Suprapubic skin (tissue), 4 donors: ENCODE data around the gene LRRIQ1. TPM values are rescaled to one million over a fixed set of nuclear protein-coding genes. Genes with fewer than 3 reads are reported as not detected.
"Not testable (repeated sequence)": the region's sequence is repeated elsewhere in the genome, so short reads cannot be mapped to it uniquely, and the experiment has no call there.

Experiments used
- DNase-seq, 2 donors: peaks; one replicate each; pipeline ENCODE4 v3.0.0-alpha.2; 2019; ENCODE audit warnings: low spot score in 2 of 2
- H3K27ac ChIP-seq: fragments of 200-600 bp; sonication (generic); one replicate; pipeline ENCODE4 v1.5.1; 2019
- H3K27me3 ChIP-seq: fragments of 200-600 bp; sonication (generic); one replicate; pipeline ENCODE4 v1.5.1; 2019
- H3K36me3 ChIP-seq: fragments of 200-600 bp; sonication (generic); one replicate; pipeline ENCODE4 v1.5.1; 2019
- H3K4me1 ChIP-seq: fragments of 200-600 bp; sonication (generic); one replicate; pipeline ENCODE4 v1.5.1; 2019
- H3K4me3 ChIP-seq: fragments of 200-600 bp; sonication (generic); one replicate; pipeline ENCODE4 v1.5.1; 2019; ENCODE audit warnings: mild to moderate bottlenecking
- H3K9me3 ChIP-seq: fragments of 200-600 bp; sonication (generic); one replicate; pipeline ENCODE4 v1.5.1; 2019
- EP300 ChIP-seq: sonication (generic); formaldehyde crosslinking; IDR thresholded peaks from one replicate; pipeline ENCODE4 v1.6.1; 2017; ENCODE audit warnings: antibody characterized with exemption
- POLR2A ChIP-seq, 2 donors: fragments of 450-650 bp; IDR thresholded peaks; one replicate each; pipeline ENCODE4 v1.6.1; 2017; ENCODE audit warnings: antibody characterized with exemption in 2 of 2, mild to moderate bottlenecking in 2 of 2, moderate library complexity in 2 of 2
- POLR2AphosphoS5 ChIP-seq, 3 donors: sonication (generic); formaldehyde crosslinking; IDR thresholded peaks; one replicate each; pipeline ENCODE4 v1.6.1; 2017; ENCODE audit warnings: antibody characterized with exemption in 3 of 3
- WGBS: methylation state at CpG from one replicate; pipeline ENCODE4 v1.1.5; 2018; 5-methylcytosine and 5-hydroxymethylcytosine counted together
- total RNA-seq, 4 donors: library from RNA; depleted of rRNA; stranded (reverse); fragments of >200 nt; gene quantifications; one replicate each; pipeline ENCODE4 v1.1.0, GENCODE V29; 2016
- TF ChIP-seq, protein P1 (sequence below), 2 donors: fragments of 200-600 bp in 1 of 2; fragments of 450-650 bp in 1 of 2; sonication (generic) in 1 of 2; IDR thresholded peaks; one replicate each; pipeline ENCODE4 v1.5.1; 2016 to 2019; ENCODE audit warnings: antibody characterized with exemption in 2 of 2, mild to moderate bottlenecking in 1 of 2, moderate library complexity in 1 of 2

Gene LRRIQ1
- total RNA-seq, 4 donors from 2014 or later, result 0.16 TPM; not detected in 3

DNA sequence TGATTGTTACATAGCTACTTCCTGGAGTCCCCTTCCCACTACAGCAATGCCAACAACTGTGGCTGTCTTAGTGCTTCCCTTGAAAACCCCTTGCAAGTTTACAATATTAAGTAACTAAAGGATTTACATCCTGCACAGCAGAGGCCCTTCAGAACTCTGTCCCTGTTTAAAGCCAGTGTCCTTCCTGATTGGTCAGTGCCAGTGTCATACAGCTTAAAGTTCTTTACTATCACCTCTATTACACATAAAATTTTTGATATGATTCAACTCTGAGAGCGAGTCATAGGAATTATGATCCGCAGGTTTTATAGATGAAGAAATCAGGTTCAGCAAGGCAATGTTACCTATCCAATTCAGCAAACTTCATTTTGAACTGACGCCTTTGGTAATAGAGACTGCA lies 152.5 kb downstream of the LRRIQ1 start:
- Histone ChIP-seq H3K9me3 (no peaks in the 10 kb centered on the region), H3K36me3 (no peaks in the 10 kb centered on the region), H3K4me3 (no peak overlapping the region), H3K27me3 (no peaks in the 10 kb centered on the region), H3K4me1 (no peaks in the 10 kb centered on the region), H3K27ac (no peak overlapping the region)
- no peak for DNase-seq
- TF ChIP-seq POLR2A (IDR thresholded peaks at IDR 0.05) (no peak), POLR2AphosphoS5 (IDR thresholded peaks at IDR 0.05) (no peak), EP300 (no peak)
- TF ChIP-seq, protein P1, sequence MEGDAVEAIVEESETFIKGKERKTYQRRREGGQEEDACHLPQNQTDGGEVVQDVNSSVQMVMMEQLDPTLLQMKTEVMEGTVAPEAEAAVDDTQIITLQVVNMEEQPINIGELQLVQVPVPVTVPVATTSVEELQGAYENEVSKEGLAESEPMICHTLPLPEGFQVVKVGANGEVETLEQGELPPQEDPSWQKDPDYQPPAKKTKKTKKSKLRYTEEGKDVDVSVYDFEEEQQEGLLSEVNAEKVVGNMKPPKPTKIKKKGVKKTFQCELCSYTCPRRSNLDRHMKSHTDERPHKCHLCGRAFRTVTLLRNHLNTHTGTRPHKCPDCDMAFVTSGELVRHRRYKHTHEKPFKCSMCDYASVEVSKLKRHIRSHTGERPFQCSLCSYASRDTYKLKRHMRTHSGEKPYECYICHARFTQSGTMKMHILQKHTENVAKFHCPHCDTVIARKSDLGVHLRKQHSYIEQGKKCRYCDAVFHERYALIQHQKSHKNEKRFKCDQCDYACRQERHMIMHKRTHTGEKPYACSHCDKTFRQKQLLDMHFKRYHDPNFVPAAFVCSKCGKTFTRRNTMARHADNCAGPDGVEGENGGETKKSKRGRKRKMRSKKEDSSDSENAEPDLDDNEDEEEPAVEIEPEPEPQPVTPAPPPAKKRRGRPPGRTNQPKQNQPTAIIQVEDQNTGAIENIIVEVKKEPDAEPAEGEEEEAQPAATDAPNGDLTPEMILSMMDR (IDR thresholded peaks at IDR 0.05), result no peak
- 81% methylated on average over 3 of the region's 3 CpGs for WGBS

DNA sequence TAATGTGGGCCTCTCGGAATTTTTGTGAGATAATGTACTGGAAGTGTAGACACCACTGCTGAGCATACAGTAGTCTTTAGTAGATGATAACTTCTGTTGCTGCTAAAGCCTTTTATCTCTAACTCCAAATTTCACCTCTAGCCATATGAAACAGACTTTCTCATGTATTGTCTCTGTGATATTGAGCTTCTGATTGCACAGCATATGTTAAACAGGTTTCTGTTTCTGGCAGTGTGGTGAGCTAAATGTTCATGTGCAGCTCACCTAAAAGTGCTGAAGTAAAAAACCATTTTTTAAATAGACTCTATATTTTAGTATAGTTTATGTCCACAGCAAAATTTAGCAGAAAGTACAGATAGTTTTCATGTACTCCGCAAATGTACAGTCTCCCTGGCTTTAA lies 154.6 kb downstream of the LRRIQ1 start:
- no peaks in the 10 kb centered on the region for H3K27me3 ChIP-seq
- no peak for TF ChIP-seq POLR2AphosphoS5 (IDR thresholded peaks at IDR 0.05)
- TF ChIP-seq EP300, result no peak
- TF ChIP-seq POLR2A (IDR thresholded peaks at IDR 0.05), result no peak
- TF ChIP-seq, protein P1 (IDR thresholded peaks at IDR 0.05), result no peak

DNA sequence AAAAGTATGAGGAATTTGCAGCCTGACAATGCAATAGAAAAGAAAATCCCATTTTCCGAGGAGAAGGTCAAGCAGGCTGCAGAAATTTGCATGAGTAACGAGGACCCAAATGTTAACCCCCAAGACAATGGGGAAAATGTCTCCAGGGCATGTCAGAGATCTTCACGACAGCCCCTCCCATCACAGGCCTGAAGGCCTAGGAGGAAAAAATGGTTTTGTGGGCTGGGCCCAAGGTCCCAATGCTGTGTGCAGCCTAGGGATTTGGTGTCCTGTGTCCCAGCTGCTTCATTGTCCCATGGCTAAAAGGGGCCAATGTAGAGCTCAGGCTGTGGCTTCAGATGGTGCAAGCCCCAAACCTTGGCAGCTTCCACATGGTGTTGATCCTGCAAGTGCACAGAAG lies 167.7 kb downstream of the LRRIQ1 start:
- DNase-seq, H3K4me1 ChIP-seq, H3K27me3 ChIP-seq, H3K9me3 ChIP-seq, H3K27ac ChIP-seq, H3K4me3 ChIP-seq, H3K36me3 ChIP-seq: not testable (repeated sequence)
- 87% methylated on average over 3 of the region's 3 CpGs for WGBS

More for the DNA sequence above, 154.6 kb downstream of the LRRIQ1 start:
- Histone ChIP-seq H3K36me3 (no peaks in the 10 kb centered on the region), H3K4me1 (no peaks in the 10 kb centered on the region), H3K27ac (no peak overlapping the region), H3K4me3 (no peak overlapping the region), H3K9me3 (no peaks in the 10 kb centered on the region)
- 60% methylated on average over 2 of the region's 2 CpGs for WGBS
- DNase-seq, result no peak

DNA sequence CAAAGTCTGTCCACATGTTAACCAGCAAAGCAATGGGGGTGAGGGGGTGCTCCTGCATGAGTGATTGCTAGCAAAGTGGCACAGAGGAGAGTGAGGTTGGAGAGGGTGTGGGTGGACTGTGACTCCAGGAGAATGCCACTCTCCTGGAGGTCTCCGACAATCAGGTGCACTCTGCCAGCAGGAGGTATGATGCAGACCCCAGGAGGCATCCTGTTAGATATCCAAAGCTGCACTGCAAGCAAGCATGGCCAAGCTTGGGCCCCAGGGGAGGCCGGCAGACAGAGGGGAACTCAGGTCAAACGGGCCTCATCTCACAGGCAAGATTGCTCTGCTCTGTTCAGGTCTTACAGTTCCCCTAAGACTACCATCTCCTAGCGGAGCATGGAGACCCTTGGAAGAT lies 170.4 kb downstream of the LRRIQ1 start:
- Histone ChIP-seq H3K27ac (no peak overlapping the region), H3K27me3 (no peaks in the 10 kb centered on the region), H3K4me1 (no peaks in the 10 kb centered on the region), H3K4me3 (no peak overlapping the region), H3K36me3 (no peaks in the 10 kb centered on the region), H3K9me3 (peaks cover 6% of the 10 kb centered on the region)
- WGBS, result 97% methylated on average over 3 of the region's 4 CpGs
- TF ChIP-seq, protein P1 (IDR thresholded peaks at IDR 0.05), result no peak
- TF ChIP-seq POLR2A (IDR thresholded peaks at IDR 0.05), result no peak
- no peak for TF ChIP-seq EP300
- no peak for TF ChIP-seq POLR2AphosphoS5 (IDR thresholded peaks at IDR 0.05)
- DNase-seq, result no peak

DNA sequence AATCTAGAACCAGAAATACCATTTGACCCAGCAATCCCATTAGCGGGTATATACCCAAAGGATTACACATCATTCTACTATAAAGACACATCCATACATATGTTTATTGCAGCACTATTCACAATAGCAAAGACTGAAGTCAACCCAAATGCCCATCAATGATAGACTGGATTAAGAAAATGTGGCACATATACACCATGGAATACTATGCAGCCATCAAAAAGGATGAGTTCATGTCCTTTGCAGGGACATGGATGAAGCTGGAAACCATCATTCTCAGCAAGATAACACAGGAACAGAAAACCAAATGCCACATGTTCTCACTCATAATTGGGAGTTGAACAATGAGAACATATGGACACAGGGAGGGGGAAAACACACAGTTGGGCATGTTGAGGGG lies 188.2 kb downstream of the LRRIQ1 start:
- not testable (repeated sequence) for H3K36me3 ChIP-seq, H3K27ac ChIP-seq, H3K4me3 ChIP-seq, H3K4me1 ChIP-seq, H3K9me3 ChIP-seq, DNase-seq, H3K27me3 ChIP-seq
- WGBS, result 100% methylated on average over 1 of the region's 1 CpG

DNA sequence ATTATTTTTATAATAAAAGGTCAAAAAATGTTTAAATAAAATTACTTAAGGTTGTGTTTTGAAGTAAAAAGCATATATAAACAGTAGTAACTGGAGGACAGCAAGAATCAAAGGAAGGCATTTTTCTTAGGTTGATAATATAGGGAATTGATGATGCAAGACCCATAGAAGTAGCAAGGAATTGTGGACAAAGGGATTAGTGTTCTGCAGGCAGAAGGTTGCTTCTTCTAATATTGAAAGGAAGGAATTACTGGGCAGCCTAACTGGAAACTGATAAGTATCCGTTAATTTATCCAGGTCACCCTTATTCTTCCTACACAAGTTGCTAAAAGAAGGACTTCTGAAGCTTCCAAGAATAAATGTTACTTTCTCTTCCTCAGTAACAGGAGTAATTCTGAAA lies 189.3 kb downstream of the LRRIQ1 start:
- Histone ChIP-seq H3K4me3 (no peak overlapping the region), H3K27me3 (no peaks in the 10 kb centered on the region), H3K4me1 (no peaks in the 10 kb centered on the region), H3K36me3 (no peaks in the 10 kb centered on the region), H3K9me3 (no peaks in the 10 kb centered on the region), H3K27ac (no peak overlapping the region)
- TF ChIP-seq, protein P1 (IDR thresholded peaks at IDR 0.05), result no peak
- no peak for TF ChIP-seq POLR2AphosphoS5 (IDR thresholded peaks at IDR 0.05)
- no peak for DNase-seq
- WGBS, result 79% methylated on average over 1 of the region's 1 CpG
